Panc1 (cell line): ENCODE data around the gene ACTA2.

Experiments
- TF ChIP-seq, protein P1 (sequence below), 2 experiments: IDR thresholded peaks; 2 replicates each; pipeline ENCODE4 v1.6.1; 2011 to 2012; ENCODE audit warnings: low read depth in 2 of 2, control low read depth in 1 of 2, low read length in 1 of 2, mild to moderate bottlenecking in 1 of 2, moderate library complexity in 1 of 2; ENCODE audit not compliant: insufficient read depth in 1 of 2
- TF ChIP-seq, protein P2 (sequence below): fragments of 450-650 bp; IDR thresholded peaks from 2 replicates; pipeline ENCODE4 v1.5.1; 2017; ENCODE audit warnings: mild to moderate bottlenecking

GRCh38 chr10:88958721-88959120, 6.1 kb upstream of the ACTA2 start:
- TF ChIP-seq, protein P1, sequence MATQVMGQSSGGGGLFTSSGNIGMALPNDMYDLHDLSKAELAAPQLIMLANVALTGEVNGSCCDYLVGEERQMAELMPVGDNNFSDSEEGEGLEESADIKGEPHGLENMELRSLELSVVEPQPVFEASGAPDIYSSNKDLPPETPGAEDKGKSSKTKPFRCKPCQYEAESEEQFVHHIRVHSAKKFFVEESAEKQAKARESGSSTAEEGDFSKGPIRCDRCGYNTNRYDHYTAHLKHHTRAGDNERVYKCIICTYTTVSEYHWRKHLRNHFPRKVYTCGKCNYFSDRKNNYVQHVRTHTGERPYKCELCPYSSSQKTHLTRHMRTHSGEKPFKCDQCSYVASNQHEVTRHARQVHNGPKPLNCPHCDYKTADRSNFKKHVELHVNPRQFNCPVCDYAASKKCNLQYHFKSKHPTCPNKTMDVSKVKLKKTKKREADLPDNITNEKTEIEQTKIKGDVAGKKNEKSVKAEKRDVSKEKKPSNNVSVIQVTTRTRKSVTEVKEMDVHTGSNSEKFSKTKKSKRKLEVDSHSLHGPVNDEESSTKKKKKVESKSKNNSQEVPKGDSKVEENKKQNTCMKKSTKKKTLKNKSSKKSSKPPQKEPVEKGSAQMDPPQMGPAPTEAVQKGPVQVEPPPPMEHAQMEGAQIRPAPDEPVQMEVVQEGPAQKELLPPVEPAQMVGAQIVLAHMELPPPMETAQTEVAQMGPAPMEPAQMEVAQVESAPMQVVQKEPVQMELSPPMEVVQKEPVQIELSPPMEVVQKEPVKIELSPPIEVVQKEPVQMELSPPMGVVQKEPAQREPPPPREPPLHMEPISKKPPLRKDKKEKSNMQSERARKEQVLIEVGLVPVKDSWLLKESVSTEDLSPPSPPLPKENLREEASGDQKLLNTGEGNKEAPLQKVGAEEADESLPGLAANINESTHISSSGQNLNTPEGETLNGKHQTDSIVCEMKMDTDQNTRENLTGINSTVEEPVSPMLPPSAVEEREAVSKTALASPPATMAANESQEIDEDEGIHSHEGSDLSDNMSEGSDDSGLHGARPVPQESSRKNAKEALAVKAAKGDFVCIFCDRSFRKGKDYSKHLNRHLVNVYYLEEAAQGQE (IDR thresholded peaks at IDR 0.05; ENCODE audit: insufficient read depth in 1 of 2, low read depth in 2 of 2, low read length in 1 of 2): no peak
- TF ChIP-seq, protein P2, sequence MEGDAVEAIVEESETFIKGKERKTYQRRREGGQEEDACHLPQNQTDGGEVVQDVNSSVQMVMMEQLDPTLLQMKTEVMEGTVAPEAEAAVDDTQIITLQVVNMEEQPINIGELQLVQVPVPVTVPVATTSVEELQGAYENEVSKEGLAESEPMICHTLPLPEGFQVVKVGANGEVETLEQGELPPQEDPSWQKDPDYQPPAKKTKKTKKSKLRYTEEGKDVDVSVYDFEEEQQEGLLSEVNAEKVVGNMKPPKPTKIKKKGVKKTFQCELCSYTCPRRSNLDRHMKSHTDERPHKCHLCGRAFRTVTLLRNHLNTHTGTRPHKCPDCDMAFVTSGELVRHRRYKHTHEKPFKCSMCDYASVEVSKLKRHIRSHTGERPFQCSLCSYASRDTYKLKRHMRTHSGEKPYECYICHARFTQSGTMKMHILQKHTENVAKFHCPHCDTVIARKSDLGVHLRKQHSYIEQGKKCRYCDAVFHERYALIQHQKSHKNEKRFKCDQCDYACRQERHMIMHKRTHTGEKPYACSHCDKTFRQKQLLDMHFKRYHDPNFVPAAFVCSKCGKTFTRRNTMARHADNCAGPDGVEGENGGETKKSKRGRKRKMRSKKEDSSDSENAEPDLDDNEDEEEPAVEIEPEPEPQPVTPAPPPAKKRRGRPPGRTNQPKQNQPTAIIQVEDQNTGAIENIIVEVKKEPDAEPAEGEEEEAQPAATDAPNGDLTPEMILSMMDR: no peak
